C4-2B (cell line): ENCODE measurements around the gene SLC31A2.

Source experiments
- ZFX ChIP-seq: fragments of 450-650 bp; IDR thresholded peaks from 2 replicates; pipeline ENCODE4 v1.6.1; 2017
- TF ChIP-seq, protein P1 (sequence below): fragments of 450-650 bp; conservative IDR thresholded peaks from 2 replicates; pipeline ENCODE4 v1.5.1; 2017; ENCODE audit warnings: mild to moderate bottlenecking

DNA sequence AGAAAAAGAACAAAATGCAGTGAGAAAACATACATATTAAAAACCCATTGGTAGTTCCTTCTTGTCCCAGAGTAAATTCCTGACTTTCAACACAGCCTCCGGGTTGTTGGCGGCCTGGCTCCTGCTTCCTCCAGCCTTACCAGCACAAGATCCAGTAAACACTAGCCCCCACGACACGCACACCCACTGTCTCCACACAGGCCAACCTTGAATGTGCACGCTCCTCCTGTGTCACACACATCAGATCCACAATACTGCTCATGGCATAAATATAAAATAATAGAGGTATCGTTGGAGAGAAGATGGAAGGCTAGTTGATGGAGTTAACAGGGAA lies 2.5 kb upstream of the SLC31A2 start:
- TF ChIP-seq, protein P1, sequence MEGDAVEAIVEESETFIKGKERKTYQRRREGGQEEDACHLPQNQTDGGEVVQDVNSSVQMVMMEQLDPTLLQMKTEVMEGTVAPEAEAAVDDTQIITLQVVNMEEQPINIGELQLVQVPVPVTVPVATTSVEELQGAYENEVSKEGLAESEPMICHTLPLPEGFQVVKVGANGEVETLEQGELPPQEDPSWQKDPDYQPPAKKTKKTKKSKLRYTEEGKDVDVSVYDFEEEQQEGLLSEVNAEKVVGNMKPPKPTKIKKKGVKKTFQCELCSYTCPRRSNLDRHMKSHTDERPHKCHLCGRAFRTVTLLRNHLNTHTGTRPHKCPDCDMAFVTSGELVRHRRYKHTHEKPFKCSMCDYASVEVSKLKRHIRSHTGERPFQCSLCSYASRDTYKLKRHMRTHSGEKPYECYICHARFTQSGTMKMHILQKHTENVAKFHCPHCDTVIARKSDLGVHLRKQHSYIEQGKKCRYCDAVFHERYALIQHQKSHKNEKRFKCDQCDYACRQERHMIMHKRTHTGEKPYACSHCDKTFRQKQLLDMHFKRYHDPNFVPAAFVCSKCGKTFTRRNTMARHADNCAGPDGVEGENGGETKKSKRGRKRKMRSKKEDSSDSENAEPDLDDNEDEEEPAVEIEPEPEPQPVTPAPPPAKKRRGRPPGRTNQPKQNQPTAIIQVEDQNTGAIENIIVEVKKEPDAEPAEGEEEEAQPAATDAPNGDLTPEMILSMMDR: no peak
- TF ChIP-seq ZFX: no peak
